Dedifferentiated amniotic fluid mesenchymal stem cell (primary cell): Measurements from ENCODE around the gene RNASET2.
"Not testable (repeated sequence)": the region's sequence is repeated elsewhere in the genome, so short reads cannot be mapped to it uniquely, and the experiment has no call there.

Source experiments
- DNase-seq: peaks from one replicate; pipeline ENCODE4 v3.0.0-alpha.2; 2016; ENCODE audit errors: extremely low spot score

The RNASET2 gene

DNA sequence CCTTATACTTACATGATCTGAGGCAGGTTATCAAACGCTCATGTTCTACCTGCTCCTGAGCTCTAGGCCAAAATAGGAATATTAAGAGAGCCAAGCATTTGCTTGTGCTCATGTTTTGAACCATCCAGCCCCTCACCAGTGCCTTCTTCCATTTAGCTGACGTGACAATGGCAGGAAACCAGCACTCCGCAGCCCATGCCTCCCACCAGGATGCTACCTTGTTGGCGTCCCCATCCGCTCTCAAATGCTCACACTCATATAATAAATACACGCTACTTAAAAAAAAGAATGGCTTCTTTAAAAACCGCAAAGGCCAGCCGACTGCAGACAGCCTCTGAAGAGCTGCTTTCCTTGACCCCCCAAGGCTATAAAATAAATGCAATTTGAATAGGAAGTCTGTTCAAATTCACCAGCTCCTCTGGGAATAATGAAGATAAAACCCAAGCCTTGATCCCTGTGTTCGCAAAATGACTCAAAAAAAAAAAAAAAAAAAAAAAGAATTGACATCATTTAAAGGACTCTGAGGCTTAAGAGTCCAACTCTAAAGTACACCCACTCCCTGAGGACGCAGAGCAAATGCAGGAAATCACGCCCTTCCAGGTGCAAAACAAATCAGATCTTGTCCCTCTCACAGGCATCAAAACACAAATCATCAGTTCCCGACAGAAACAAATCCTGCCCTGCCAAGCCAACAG lies 29.0 kb downstream of the RNASET2 start:
- no peak for DNase-seq

- no peak for DNase-seq
These were observed 29.6 kb downstream of the RNASET2 start for GRCh38 chr6:166926748-166927147.

GRCh38 chr6:166925141-166925996 lies 31.0 kb downstream of the RNASET2 start:
- DNase-seq: no peak

DNA sequence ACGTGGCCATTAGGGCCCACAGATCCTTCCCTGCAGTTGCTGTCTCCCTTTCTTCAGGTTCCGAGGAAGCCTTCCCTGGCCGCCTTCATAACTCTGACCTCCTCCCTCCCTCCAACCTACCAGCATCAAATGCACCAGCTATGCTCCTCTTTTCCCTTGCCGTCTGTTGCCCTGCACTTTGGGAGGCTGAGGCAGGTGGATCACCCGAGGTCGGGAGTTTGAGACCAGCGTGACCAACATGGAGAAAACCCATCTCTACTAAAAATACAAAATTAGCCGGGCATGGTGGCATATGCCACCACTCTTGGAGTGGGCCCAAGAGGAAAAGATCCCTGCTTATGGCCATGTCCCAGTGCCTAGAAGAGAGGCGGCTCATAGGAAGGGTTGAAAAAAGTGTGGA lies 31.8 kb downstream of the RNASET2 start:
- DNase-seq: no peak

GRCh38 chr6:166922937-166923336 lies 33.4 kb downstream of the RNASET2 start:
- DNase-seq: no peak

DNA sequence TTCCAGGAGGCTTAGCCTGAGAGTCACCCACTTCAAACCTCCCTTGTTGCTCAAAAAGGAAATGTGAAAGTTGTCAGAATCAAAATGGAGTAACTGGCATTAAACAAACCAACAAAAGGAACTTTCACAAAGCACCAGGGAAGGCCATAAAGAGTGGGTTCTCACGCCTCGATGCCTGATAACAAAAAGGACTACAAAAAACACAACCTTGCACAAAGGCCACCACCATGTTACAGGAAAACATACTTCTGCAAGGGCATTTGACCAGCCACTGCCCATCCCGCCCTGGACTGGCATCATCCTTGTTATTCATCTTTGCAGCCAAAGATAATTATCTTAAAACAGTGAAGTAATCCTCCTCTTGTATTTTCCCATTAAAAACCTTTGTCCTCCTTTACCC lies 34.8 kb downstream of the RNASET2 start:
- DNase-seq: no peak

DNA sequence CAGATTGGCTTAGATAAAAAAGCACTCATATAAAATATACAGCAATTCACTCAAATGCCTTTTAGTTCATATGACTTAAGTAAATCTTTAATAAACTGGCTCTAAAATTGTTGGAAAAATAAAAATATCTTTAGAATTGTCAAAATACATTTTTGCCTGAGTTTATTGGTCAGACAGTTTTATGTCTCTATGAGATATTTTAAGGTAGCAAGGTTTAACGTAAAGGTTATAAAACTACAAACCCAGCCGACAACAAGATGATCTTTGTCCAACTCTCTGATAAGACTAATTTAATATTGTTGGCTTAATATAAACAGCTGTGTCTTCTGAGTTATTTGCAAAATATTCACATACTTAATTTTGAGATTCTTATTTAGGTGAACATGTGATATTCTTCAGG lies 39.5 kb downstream of the RNASET2 start:
- DNase-seq: no peak

DNA sequence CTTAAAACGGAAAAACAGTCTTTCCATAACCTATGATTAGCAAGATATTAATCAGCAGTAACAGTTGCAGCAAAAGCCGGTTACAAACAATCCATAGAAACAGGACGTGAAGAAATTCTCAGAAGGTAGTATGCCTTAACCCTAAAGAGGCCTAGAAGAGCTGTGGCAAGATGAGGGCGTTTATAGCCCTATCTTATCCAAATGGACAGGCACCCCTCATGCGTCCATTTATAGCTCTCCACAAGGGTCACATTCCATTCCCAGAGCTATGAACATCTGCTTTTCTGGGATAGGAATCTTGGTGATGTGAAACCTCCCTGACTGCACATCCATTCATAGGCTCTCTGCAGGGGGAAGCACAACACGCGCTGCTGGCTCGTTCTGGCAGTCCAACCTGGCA lies 40.9 kb downstream of the RNASET2 start:
- DNase-seq: not testable (repeated sequence)

GRCh38 chr6:166914952-166915351 lies 41.4 kb downstream of the RNASET2 start:
- not testable (repeated sequence) for DNase-seq

GRCh38 chr6:166911248-166911677 lies 45.1 kb downstream of the RNASET2 start:
- no peak for DNase-seq

DNA sequence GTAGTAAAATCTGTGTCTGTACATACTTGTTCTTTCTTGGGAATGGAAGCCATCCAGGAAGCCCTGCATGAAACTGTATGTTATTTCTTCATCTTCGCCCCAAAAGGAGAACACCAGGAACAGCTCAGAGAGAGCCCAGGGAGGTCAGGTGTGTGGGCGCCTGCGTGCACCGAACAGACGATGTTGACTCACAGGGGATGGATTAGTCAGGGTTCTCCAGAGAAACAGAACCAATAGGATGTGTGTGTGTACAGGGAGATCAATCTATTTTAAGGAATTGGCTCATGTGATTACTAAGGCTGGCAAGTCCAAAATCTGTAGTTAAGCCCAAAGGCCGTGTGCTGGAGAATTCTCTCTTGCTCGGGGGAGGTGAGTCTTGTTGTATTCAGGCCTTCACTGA lies 45.7 kb downstream of the RNASET2 start:
- no peak for DNase-seq

- DNase-seq: no peak
These were observed 47.5 kb downstream of the RNASET2 start for GRCh38 chr6:166908811-166909210.

DNA sequence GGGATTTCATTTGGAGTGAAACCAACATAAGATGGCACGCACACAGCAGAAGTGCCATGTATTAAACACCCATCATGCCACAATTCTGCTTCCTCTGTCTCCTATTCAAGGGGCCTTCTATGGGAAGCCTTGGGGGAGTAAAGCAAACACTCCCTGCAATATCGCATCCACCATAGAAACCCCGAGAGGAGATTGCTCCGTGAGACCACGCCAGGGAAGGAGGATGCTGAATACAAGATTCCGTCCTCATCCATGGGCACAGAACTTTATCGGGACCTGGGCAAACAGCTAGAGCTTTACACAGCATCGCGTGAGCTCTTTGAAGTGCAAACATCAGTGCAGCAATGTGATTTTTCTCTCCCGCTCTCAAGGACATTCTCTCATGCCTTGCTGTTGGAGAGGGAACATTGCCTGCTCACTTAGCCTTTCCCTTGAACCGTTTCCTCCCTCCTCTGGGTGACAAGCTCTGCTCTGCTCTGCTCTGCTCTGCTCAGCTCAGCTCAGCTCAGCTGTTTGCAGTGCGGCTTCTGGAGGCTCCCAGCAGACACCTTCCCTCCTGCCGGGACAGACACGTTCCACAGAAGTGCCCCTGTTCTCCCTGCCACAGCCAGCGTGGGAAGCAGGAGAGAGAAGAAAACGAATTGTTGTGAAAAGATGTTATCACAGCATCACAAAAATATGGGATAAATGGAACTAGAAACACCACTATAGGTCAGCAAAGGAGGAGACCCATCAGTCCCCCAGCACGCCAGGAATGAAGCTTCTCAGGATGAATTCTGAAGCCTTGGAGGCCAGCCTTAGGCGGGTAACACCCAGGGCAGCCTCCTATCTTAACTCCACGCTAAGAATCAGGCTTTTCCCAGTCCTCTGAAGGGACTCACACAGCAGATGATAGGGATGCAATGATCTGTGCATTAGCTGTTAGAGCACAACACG lies 48.2 kb downstream of the RNASET2 start:
- DNase-seq: no peak

GRCh38 chr6:166907373-166907841 lies 48.9 kb downstream of the RNASET2 start:
- DNase-seq: no peak

- DNase-seq: no peak
These were observed 49.8 kb downstream of the RNASET2 start for GRCh38 chr6:166906376-166907044.

DNA sequence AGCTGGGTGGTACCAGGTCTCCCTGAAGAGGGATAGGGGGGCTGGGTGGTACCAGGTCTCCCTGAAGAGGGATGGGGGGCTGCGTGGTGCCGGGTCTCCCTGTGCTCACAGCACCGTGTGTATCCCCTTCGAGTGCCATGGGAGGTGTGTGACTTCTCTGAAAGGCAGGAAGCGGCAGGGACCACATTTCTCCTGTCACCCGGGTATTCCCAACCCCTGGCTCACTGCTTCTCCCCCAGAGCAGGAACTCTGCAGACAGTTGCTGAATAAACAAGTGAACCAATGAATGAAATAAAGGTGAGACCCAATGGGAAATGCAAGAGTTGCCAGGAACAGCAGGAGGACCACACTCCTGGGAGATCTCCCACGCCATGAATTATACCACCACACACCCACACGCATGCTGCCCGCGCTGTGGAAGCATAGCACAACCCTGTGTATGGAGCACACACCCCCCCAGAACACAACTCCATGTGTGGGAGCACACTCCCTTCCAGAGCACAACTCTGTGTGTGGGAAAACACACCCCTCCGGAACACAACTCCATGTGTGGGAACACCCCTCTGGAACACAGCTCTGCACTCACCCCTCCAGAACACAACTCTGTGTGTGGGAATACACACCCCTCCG lies 50.7 kb downstream of the RNASET2 start:
- DNase-seq: no peak

DNA sequence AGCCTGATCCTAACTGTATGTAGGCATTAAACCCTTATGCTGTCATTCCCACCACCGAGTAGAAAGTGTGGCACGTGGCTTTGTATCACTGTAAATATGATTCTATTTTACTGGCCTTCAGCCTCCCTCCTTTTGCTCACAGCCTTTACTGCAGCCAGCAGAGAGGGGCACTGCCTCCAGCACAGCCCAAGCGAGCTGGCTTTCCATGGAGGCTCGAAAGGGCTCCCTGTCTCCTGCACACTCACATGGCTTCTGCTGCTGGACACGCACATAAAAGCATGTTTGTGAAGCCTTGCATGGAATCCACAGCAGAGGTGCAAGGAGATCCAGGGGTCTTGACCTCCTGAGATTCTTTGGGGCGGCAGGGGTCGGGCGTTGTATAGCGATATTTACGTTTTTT lies 51.3 kb downstream of the RNASET2 start:
- no peak for DNase-seq

GRCh38 chr6:166904101-166904746 lies 52.1 kb downstream of the RNASET2 start:
- DNase-seq: no peak

DNA sequence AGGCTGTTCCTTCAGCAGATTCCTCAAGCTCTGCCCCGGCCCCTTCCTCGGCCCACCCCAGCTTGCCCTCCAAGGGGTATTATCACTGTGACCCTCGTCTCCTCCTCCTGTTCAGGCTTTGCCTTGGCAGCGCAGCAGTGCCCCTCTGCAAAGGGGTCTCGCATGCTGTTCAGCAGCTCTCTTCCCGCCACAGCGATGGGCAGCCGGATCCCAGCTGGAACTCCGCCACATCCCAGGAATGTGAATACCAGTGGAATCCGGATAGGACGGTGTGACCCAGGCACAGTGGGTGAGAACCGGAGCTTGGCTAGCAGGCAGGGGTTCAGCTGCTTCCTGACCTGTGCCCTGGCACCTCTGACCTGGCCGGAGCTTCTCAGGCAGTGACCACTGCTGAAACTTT lies 52.9 kb downstream of the RNASET2 start:
- no peak for DNase-seq

DNA sequence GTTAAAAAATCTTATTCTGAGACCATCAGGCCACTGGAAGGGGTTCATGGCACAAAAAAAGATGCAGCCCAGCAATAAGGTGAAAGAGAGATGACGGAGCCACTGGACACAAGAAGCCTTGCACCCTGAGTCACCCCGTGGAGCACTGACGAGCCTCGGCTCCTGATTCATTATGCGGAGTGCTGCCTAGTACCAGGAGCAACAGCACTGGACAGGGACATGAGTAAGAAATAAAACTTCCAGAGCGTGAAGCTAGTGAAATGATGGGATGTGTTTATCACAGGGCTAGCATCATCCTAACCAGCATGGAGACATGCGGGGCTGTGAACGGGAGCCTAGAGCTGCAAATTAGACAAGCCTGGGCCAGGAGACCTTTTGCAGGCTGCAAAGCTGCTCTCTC lies 53.3 kb downstream of the RNASET2 start:
- no peak for DNase-seq
